ENCODE results near the gene TCF23. TPM values are rescaled to one million over a fixed set of nuclear protein-coding genes. Genes with fewer than 3 reads are reported as not detected.

The TCF23 gene
- total RNA-seq, 2 donors from 2014 or later = not detected

DNA sequence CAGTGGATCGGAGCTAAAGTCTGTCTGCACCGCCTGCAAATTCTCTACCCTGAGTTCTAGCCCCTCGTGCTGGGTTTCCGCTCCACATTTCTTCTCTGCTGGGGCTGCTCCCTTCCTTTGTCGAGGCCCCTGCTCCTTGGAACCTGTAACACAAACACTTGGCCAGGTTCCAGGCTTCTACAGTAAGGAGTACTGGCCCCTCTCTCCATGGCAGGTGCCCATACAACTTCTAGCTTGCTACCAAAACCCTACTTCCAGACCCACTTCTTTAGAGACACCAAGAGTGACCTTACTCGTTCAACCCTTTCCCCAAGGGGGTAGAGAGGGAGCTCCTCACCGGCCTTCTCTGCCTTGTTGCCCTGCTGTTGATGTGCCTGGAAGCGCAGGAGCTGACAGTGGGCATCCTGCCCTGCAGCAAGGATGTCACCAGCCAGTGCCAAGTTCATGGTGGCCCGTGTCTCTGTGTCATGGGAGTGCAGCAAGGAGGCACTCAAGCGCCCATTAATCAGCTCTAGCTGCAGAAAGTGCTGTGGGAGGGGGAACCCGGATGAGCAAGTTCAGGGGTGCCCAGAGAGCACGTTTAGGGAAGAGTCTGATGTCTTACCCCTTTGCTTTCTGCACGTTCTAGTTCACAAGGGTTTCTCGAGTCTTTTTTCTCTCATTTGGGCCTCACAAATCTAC is 15.5 kb upstream of the TCF23 start:
- Mint-ChIP-seq H3K4me3 (peak overlapping the region; percentile 84), H3K9me3 (no peaks in the 10 kb centered on the region), H3K36me3 (ENCODE audit: low read depth) (peaks cover 27% of the 10 kb centered on the region), H3K27me3 (ENCODE audit: insufficient read depth) (peaks cover 4% of the 10 kb centered on the region), H3K27ac (peak overlapping the region; percentile 62), H3K4me1 (peaks cover 10% of the 10 kb centered on the region)
- Histone ChIP-seq H3K9me3 (ENCODE audit: control insufficient read depth, low read length) (no peaks in the 10 kb centered on the region), H3K36me3 (ENCODE audit: control insufficient read depth, insufficient read depth, low read length) (peaks cover 30% of the 10 kb centered on the region), H3K9ac (ENCODE audit: extremely low read depth, low read length, poor library complexity, severe bottlenecking) (peak overlapping the region; percentile 80), H3K27me3 (ENCODE audit: control insufficient read depth, insufficient read depth, low read length, poor library complexity, severe bottlenecking) (no peaks in the 10 kb centered on the region), H3K4me3 (ENCODE audit: low read length) (peak overlapping the region; percentile 90), H3K4me1 (ENCODE audit: control insufficient read depth, insufficient read depth, low read length) (no peaks in the 10 kb centered on the region), H3K27ac (ENCODE audit: low read depth, low read length) (no peak overlapping the region)
- DNase-seq = no peak
- WGBS, 2 experiments (ENCODE audit: insufficient coverage in 1 of 2, insufficient read length in 1 of 2) = 43 to 56% methylated on average over 10 to 14 of the region's 14 CpGs
- TF ChIP-seq, protein P1, sequence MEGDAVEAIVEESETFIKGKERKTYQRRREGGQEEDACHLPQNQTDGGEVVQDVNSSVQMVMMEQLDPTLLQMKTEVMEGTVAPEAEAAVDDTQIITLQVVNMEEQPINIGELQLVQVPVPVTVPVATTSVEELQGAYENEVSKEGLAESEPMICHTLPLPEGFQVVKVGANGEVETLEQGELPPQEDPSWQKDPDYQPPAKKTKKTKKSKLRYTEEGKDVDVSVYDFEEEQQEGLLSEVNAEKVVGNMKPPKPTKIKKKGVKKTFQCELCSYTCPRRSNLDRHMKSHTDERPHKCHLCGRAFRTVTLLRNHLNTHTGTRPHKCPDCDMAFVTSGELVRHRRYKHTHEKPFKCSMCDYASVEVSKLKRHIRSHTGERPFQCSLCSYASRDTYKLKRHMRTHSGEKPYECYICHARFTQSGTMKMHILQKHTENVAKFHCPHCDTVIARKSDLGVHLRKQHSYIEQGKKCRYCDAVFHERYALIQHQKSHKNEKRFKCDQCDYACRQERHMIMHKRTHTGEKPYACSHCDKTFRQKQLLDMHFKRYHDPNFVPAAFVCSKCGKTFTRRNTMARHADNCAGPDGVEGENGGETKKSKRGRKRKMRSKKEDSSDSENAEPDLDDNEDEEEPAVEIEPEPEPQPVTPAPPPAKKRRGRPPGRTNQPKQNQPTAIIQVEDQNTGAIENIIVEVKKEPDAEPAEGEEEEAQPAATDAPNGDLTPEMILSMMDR (conservative IDR thresholded peaks at IDR 0.05) = no peak

GRCh38 chr2:27133905-27134780 is 14.7 kb upstream of the TCF23 start, which contains the start of gene PREB:
Gene PREB (minus strand): TSS chr2:27134636. CDS start chr2:27134421, 215 bp downstream.
- Histone ChIP-seq H3K9ac (ENCODE audit: extremely low read depth, low read length, poor library complexity, severe bottlenecking) (peak within 1 kb of the TSS; percentile 80), H3K4me3 (ENCODE audit: low read length) (peak within 1 kb of the TSS; percentile 90), H3K36me3 (ENCODE audit: control insufficient read depth, insufficient read depth, low read length) (peaks cover 30% of the 10 kb centered on the region), H3K9me3 (ENCODE audit: control insufficient read depth, low read length) (no peaks in the 10 kb centered on the region), H3K4me1 (ENCODE audit: control insufficient read depth, insufficient read depth, low read length) (no peaks in the 10 kb centered on the region), H3K27me3 (ENCODE audit: control insufficient read depth, insufficient read depth, low read length, poor library complexity, severe bottlenecking) (no peaks in the 10 kb centered on the region), H3K27ac (ENCODE audit: low read depth, low read length) (peak within 1 kb of the TSS; percentile 49)
- peaks cover 27% of the 10 kb centered on the region for H3K36me3 Mint-ChIP-seq (ENCODE audit: low read depth)
- peaks cover 10% of the 10 kb centered on the region for H3K4me1 Mint-ChIP-seq
- WGBS, 2 experiments (ENCODE audit: insufficient coverage in 1 of 2, insufficient read length in 1 of 2) = 0% methylated on average over 39 to 86 of the region's 86 CpGs
- H3K27ac Mint-ChIP-seq = peak within 1 kb of the TSS; percentile 92
- TF ChIP-seq, protein P1 (conservative IDR thresholded peaks at IDR 0.05) = peak; percentile 75
- H3K9me3 Mint-ChIP-seq = no peaks in the 10 kb centered on the region
- H3K27me3 Mint-ChIP-seq (ENCODE audit: insufficient read depth) = peaks cover 9% of the 10 kb centered on the region
- peak within 1 kb of the TSS; percentile 84 for H3K4me3 Mint-ChIP-seq
- peak; percentile 99 for DNase-seq

DNA sequence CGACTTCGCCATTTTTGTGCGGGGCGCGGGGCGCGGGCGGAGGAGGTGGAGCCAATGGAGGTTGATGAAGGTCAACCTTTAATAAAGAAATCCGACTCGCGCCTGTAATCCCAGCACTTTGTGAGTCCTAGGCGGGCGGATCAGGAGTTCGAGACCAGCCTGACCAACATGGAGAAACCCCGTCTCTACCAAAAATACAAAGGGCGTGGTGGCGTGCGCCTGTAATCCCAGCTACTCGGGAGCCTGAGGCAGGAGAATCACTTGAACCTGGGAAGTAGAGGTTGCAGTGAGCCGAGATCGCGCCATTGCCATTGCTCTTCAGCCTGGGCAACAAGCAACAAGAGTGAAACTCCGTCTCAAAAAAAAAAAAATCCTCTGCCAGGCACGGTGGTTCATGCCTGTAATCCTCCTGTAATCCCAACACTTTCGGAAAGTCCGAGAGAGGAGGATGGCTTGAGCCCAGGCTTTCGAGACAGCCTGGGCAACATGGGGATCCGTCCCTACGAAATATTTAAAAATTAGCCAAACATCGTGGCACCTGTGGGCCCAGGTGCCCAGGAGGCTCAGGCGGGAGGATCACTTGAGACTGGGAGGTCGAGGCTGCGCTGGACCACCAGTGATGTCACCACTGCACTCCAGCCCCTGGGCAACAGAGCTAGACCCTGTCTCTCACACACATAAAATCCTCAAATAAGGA is 13.9 kb upstream of the TCF23 start:
- peak overlapping the region; percentile 84 for H3K4me3 Mint-ChIP-seq
- TF ChIP-seq, protein P1 (conservative IDR thresholded peaks at IDR 0.05) = no peak
- Histone ChIP-seq H3K9me3 (ENCODE audit: control insufficient read depth, low read length) (no peaks in the 10 kb centered on the region), H3K4me1 (ENCODE audit: control insufficient read depth, insufficient read depth, low read length) (no peaks in the 10 kb centered on the region), H3K36me3 (ENCODE audit: control insufficient read depth, insufficient read depth, low read length) (peaks cover 30% of the 10 kb centered on the region), H3K27ac (ENCODE audit: low read depth, low read length) (no peak overlapping the region), H3K4me3 (ENCODE audit: low read length) (peak overlapping the region; percentile 90), H3K9ac (ENCODE audit: extremely low read depth, low read length, poor library complexity, severe bottlenecking) (no peak overlapping the region), H3K27me3 (ENCODE audit: control insufficient read depth, insufficient read depth, low read length, poor library complexity, severe bottlenecking) (no peaks in the 10 kb centered on the region)
- no peaks in the 10 kb centered on the region for H3K9me3 Mint-ChIP-seq
- 55% methylated on average over 30 to 33 of the region's 33 CpGs for WGBS, 2 experiments (ENCODE audit: insufficient coverage in 1 of 2, insufficient read length in 1 of 2)
- no peak for DNase-seq
- H3K27me3 Mint-ChIP-seq (ENCODE audit: insufficient read depth) = peaks cover 13% of the 10 kb centered on the region
- H3K27ac Mint-ChIP-seq = peak overlapping the region; percentile 82
- peaks cover 10% of the 10 kb centered on the region for H3K4me1 Mint-ChIP-seq
- H3K36me3 Mint-ChIP-seq (ENCODE audit: low read depth) = peaks cover 23% of the 10 kb centered on the region

Measured in endodermal cell (in vitro differentiated cells).